ENCODE results near the gene FOXP1.

DNA sequence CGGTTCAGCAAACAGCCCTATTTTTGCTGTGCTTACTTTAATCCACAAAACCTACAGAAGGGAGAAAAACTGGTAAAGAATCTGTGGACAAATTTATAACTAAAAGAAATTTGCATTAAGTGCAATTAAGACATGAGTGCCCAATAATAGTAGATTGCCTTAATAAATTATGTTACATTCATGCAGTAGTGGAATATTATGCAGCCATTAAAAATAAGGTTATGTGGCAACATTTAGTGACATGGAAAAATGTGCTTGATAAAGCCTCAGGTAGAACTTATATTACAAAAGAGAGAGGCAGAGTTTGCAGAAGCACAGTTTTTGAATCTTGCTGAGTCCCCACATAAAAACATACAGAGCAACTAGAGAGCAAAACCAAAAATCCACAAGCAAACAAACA lies 253.0 kb downstream of the FOXP1 start:
- TF ChIP-seq, protein P1, sequence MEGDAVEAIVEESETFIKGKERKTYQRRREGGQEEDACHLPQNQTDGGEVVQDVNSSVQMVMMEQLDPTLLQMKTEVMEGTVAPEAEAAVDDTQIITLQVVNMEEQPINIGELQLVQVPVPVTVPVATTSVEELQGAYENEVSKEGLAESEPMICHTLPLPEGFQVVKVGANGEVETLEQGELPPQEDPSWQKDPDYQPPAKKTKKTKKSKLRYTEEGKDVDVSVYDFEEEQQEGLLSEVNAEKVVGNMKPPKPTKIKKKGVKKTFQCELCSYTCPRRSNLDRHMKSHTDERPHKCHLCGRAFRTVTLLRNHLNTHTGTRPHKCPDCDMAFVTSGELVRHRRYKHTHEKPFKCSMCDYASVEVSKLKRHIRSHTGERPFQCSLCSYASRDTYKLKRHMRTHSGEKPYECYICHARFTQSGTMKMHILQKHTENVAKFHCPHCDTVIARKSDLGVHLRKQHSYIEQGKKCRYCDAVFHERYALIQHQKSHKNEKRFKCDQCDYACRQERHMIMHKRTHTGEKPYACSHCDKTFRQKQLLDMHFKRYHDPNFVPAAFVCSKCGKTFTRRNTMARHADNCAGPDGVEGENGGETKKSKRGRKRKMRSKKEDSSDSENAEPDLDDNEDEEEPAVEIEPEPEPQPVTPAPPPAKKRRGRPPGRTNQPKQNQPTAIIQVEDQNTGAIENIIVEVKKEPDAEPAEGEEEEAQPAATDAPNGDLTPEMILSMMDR (IDR thresholded peaks at IDR 0.05): no peak
- TF ChIP-seq EZH2 (IDR thresholded peaks at IDR 0.05; ENCODE audit: borderline replicate concordance, insufficient read depth, low read depth, low read length, poor library complexity, severe bottlenecking): no peak

Data from B cell (primary cell).